ENCODE data around the gene AZIN2. TPM values are rescaled to one million over a fixed set of nuclear protein-coding genes. Genes with fewer than 3 reads are reported as not detected.

Gene AZIN2
- total and polyA plus RNA-seq, 2 of the 13 experiments (the other 11 are each of a cell fraction or from before 2014, with no cell fraction given) = 1.7 to 3.5 TPM

GRCh38 chr1:33036526-33037503, 44.1 kb upstream of the AZIN2 start, which contains the start of gene AK2 (continued):
- TF ChIP-seq ZNF280D (CRISPR knock-in tag; IDR thresholded peaks at IDR 0.05) = peak; percentile 92
- TF ChIP-seq ZFP36 (IDR thresholded peaks at IDR 0.05; ENCODE audit: borderline replicate concordance, low read depth, low read length, partially characterized antibody) = no peak
- no peak; the same call in 1 of the 2 replicates for TF ChIP-seq ONECUT2 (CRISPR knock-in tag; IDR thresholded peaks at IDR 0.05)
- TF ChIP-seq THAP11 (CRISPR knock-in tag; IDR thresholded peaks at IDR 0.05) = peak; percentile 88
- peak; percentile 86 for TF ChIP-seq KAT8 (CRISPR knock-in tag; IDR thresholded peaks at IDR 0.05)
- TF ChIP-seq HOMEZ (CRISPR knock-in tag; IDR thresholded peaks at IDR 0.05; ENCODE audit: low read depth) = peak; percentile 46
- TF ChIP-seq ZNF83 (CRISPR knock-in tag; IDR thresholded peaks at IDR 0.05; ENCODE audit: borderline replicate concordance) = peak; percentile 91
- TF ChIP-seq ZNF609 (CRISPR knock-in tag; IDR thresholded peaks at IDR 0.05; ENCODE audit: borderline replicate concordance) = peak; percentile 52; the same call in 1 of the 2 replicates
- TF ChIP-seq DZIP1 (CRISPR knock-in tag; IDR thresholded peaks at IDR 0.05) = peak; percentile 85; the same call in 1 of the 2 replicates
- peak; percentile 85 for TF ChIP-seq ZBTB34 (CRISPR knock-in tag; IDR thresholded peaks at IDR 0.05)
- peak; percentile 95; the same call in 1 of the 2 replicates for TF ChIP-seq ZNF251 (CRISPR knock-in tag; IDR thresholded peaks at IDR 0.05)
- no peak for TF ChIP-seq RFX3 (CRISPR knock-in tag; IDR thresholded peaks at IDR 0.05)
- TF ChIP-seq PAX8 (CRISPR knock-in tag; IDR thresholded peaks at IDR 0.05; ENCODE audit: borderline replicate concordance) = peak; percentile 76; the same call in 1 of the 2 replicates

Data from HepG2 (cell line).